ENCODE measurements around the gene SNRPF. TPM values are rescaled to one million over a fixed set of nuclear protein-coding genes. Genes with fewer than 3 reads are reported as not detected.

The SNRPF gene
- total and polyA plus RNA-seq, 2 of the 8 experiments (the other 6 are each of a cell fraction or from before 2014, with no cell fraction given) = 58.5 to 79.7 TPM

DNA sequence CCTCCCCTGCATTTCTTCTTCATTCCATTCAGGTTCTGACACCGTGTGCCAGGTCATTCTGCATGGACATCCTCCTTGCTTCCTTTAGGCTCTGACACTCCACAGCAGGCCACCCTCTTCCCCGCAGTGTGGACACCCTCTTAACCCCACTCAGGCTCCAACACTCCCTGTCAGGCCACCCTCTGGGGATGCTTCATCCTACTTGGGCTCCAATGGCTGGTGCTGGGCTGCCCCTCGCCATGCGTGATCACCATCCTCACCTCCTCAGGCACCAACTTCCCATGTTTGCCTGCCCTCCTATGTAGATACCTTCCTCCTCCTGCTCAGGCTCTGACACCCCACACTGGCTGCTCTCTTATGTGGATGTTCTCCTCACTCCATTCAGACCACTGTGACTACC lies 6.6 kb upstream of the SNRPF start:
- no peak for FAIRE-seq
- Histone ChIP-seq H3K14ac (ENCODE audit: insufficient read length) (no peak overlapping the region), H2BK12ac (ENCODE audit: low read depth, low read length) (no peak overlapping the region), H2BK20ac (ENCODE audit: low read length) (no peak overlapping the region), H3K9ac (replicated peaks in 1 of 4; ENCODE audit: extremely low read depth in 1 of 4, low read depth in 3 of 4, low read length in 3 of 4) (no peak overlapping the region), H3K23me2 (ENCODE audit: low read depth, low read length) (no peaks in the 10 kb centered on the region), H3K4me3 (ENCODE audit: extremely low read depth in 1 of 4, insufficient read depth in 2 of 4, low read depth in 3 of 4, low read length in 4 of 4) (no peak overlapping the region), H3K4ac (replicated peaks; ENCODE audit: insufficient read length, low read depth, low read length) (no peak overlapping the region), H3K79me1 (ENCODE audit: low read depth, low read length) (no peaks in the 10 kb centered on the region), H4K5ac (ENCODE audit: insufficient read length, low read depth, low read length) (no peak overlapping the region), H2BK120ac (replicated peaks; ENCODE audit: low read depth, low read length) (no peak overlapping the region), H3K27ac (ENCODE audit: low read depth, low read length) (no peak overlapping the region), H4K91ac (replicated peaks; ENCODE audit: insufficient read length, low read length) (no peak overlapping the region), H3K23ac (ENCODE audit: insufficient read length) (no peak overlapping the region), H3K79me2 (ENCODE audit: control insufficient read depth in 1 of 2, insufficient read depth in 2 of 2, low read length in 2 of 2) (no peaks in the 10 kb centered on the region), H3K4me1 (replicated peaks in 1 of 4; ENCODE audit: control insufficient read depth in 3 of 4, insufficient read depth in 4 of 4, low read length in 3 of 4) (peaks cover 0 to 2% (median 0%) of the 10 kb centered on the region in 4 experiments; a peak in 2 of 7 replicates), H3K56ac (replicated peaks; ENCODE audit: insufficient read length, low read depth, low read length) (no peak overlapping the region), H4K20me1 (replicated peaks in 1 of 2; ENCODE audit: control insufficient read depth in 1 of 2, insufficient read depth in 2 of 2, low read length in 2 of 2) (no peaks in the 10 kb centered on the region), H2AK5ac (ENCODE audit: low read depth, low read length) (peak overlapping the region; percentile 75; the same call in 1 of the 2 replicates), H3K4me2 (ENCODE audit: insufficient read depth in 1 of 2, low read depth in 2 of 2, low read length in 2 of 2) (no peak overlapping the region), H3K27me3 (replicated peaks in 1 of 4; ENCODE audit: control insufficient read depth in 3 of 4, extremely low read depth in 1 of 4, insufficient read depth in 3 of 4, low read length in 3 of 4) (no peaks in the 10 kb centered on the region), H2BK5ac (ENCODE audit: low read depth, low read length) (no peak overlapping the region), H3K36me3 (ENCODE audit: control insufficient read depth in 2 of 4, insufficient read depth in 4 of 4, low read length in 3 of 4) (no peaks in the 10 kb centered on the region), H2AFZ (ENCODE audit: low read length) (no peak overlapping the region), H4K8ac (ENCODE audit: extremely low read depth, insufficient read depth, low read length) (no peak overlapping the region), H3K18ac (ENCODE audit: extremely low read depth, low read length) (no peak overlapping the region), H3K9me3 (ENCODE audit: insufficient read depth in 2 of 2, low read depth in 1 of 2, low read length in 1 of 2) (no peaks in the 10 kb centered on the region), H2BK15ac (ENCODE audit: low read length) (no peak overlapping the region)
- 82% methylated on average over 4 of the region's 4 CpGs; no CpG with 5 or more reads in 1 of the 2 experiments for WGBS, 2 experiments (ENCODE audit: extremely low coverage in 1 of 2, insufficient coverage in 1 of 2, insufficient read length in 1 of 2, insufficient replicate concordance in 2 of 2, low coverage in 1 of 2, low lambda C conversion rate in 2 of 2, missing lambda C conversion rate in 1 of 2)
- no peak for DNase-seq (ENCODE audit: low read depth in 1 of 2, low spot score in 2 of 2)
- POLR2A ChIA-PET (ENCODE audit: partially characterized antibody) = no interaction called here
- CTCF ChIA-PET (ENCODE audit: partially characterized antibody) = no interaction called here
- no peak for TF ChIP-seq RFX5 (IDR thresholded peaks at IDR 0.05; ENCODE audit: borderline replicate concordance, low read depth, low read length)
- TF ChIP-seq CBX5 (IDR thresholded peaks at IDR 0.05; ENCODE audit: low read depth, low read length) = no peak
- no peak for TF ChIP-seq BRCA1 (IDR thresholded peaks at IDR 0.05; ENCODE audit: low read depth, low read length)
- TF ChIP-seq SRF (IDR thresholded peaks at IDR 0.05; ENCODE audit: low read depth, low read length) = no peak
- TF ChIP-seq CEBPB (IDR thresholded peaks at IDR 0.05; ENCODE audit: low read depth, low read length) = no peak
